SK-N-SH (cell line): Measurements from ENCODE around the gene ACOT8.

Experiments used
- CTCF ChIP-seq: fragments of 200-600 bp; sonication (generic); IDR thresholded peaks from 2 replicates; pipeline ENCODE4 v1.6.1; 2017; ENCODE audit warnings: antibody characterized with exemption, mild to moderate bottlenecking, moderate library complexity
- EP300 ChIP-seq, 2 experiments: IDR thresholded peaks; 2 replicates each; pipeline versions ENCODE4 v1.4.0 to v1.6.1; 2012; ENCODE audit warnings: borderline replicate concordance in 1 of 2, low read depth in 1 of 2, low read length in 1 of 2
- MAX ChIP-seq: IDR thresholded peaks from 2 replicates; pipeline ENCODE4 v1.4.0; 2012; ENCODE audit warnings: low read depth
- NRF1 ChIP-seq: IDR thresholded peaks from 2 replicates; pipeline ENCODE4 v1.6.1; 2012; ENCODE audit warnings: low read depth, mild to moderate bottlenecking, low read length
- POLR2AphosphoS5 ChIP-seq: IDR thresholded peaks from 2 replicates; pipeline ENCODE4 v1.6.1; 2012; ENCODE audit warnings: low read depth, low read length
- REST ChIP-seq: IDR thresholded peaks from 2 replicates; pipeline ENCODE4 v1.6.1; 2012; ENCODE audit warnings: mild to moderate bottlenecking, low read depth, low read length, moderate library complexity
- SMC3 ChIP-seq: IDR thresholded peaks from 2 replicates; pipeline ENCODE4 v1.6.1; 2012; ENCODE audit warnings: low read depth, low read length, improper control_type of control experiment
- TAF1 ChIP-seq: IDR thresholded peaks from 2 replicates; pipeline ENCODE4 v1.6.1; 2012; ENCODE audit warnings: low read depth, mild to moderate bottlenecking, low read length, moderate library complexity, borderline replicate concordance
- USF2 ChIP-seq: fragments of 150-350 bp; IDR thresholded peaks from 2 replicates; pipeline ENCODE4 v1.6.1; 2017; ENCODE audit warnings: antibody characterized with exemption, low read length, low read depth, borderline replicate concordance

- TF ChIP-seq CTCF = no peak
- no peak for TF ChIP-seq POLR2AphosphoS5
- TF ChIP-seq SMC3 = no peak
- no peak for TF ChIP-seq TAF1
- TF ChIP-seq MAX = no peak
- no peak for TF ChIP-seq EP300 (IDR thresholded peaks at IDR 0.05; ENCODE audit: borderline replicate concordance in 1 of 2, low read depth in 1 of 2, low read length in 1 of 2)
- no peak for TF ChIP-seq NRF1
- no peak for TF ChIP-seq REST
- TF ChIP-seq USF2 = no peak
Measured at GRCh38 chr20:45897692-45898091, 40.5 kb upstream of the ACOT8 start.
